ENCODE data around the gene IP6K2. TPM values are rescaled to one million over a fixed set of nuclear protein-coding genes. Genes with fewer than 3 reads are reported as not detected.

The IP6K2 gene
- total RNA-seq, 2 experiments from 2014 or later = 97.2 to 121 TPM

DNA sequence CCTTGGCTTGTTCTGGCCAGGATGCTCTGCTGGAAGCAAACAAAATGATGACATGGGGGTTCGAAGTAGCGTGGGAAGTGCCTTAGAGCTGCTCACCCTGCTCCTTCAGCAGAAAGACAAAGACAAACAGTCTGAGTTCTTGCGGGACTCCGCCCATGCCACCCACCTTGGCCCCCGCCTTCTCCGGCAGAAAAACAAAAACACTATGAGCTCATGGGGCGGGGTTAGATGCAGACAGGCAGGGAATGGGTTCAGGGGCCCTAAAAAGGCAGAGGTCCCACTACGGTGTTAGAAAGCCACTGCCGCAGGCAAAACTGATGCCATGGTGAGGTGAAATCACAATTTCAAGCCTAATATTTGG, 21.6 kb downstream of the IP6K2 start:
- Histone ChIP-seq H3K4me3 (ENCODE audit: low read length) (no peak overlapping the region), H3K27me3 (ENCODE audit: control insufficient read depth in 1 of 2, insufficient read depth in 2 of 2, low read length in 2 of 2) (no peaks in the 10 kb centered on the region), H3K9me3 (ENCODE audit: control insufficient read depth in 1 of 2, insufficient read depth in 1 of 2, low read length in 2 of 2) (no peaks in the 10 kb centered on the region), H3K36me3 (ENCODE audit: insufficient read depth, low read length) (peaks cover 72% of the 10 kb centered on the region), H3K4me1 (ENCODE audit: insufficient read depth, low read length) (peaks cover 14% of the 10 kb centered on the region), H3K27ac (ENCODE audit: low read depth in 1 of 2, low read length in 2 of 2) (no peak overlapping the region)
- ChIA-PET CTCF (no interaction called here), POLR2A (interaction anchor here (0.6 kb wide), 2 partner anchors 44 to 1000 kb away, joined by 3 read pairs; no protein-coding TSS in a partner anchor)
- Mint-ChIP-seq H3K4me1 (ENCODE audit: low read depth) (peaks cover 22% of the 10 kb centered on the region), H3K27me3 (no peaks in the 10 kb centered on the region), H3K4me3 (no peak overlapping the region), H3K36me3 (ENCODE audit: low read depth) (peaks cover 76% of the 10 kb centered on the region), H3K27ac (no peak overlapping the region), H3K9me3 (no peaks in the 10 kb centered on the region)
- ATAC-seq (ENCODE audit: poor library complexity) (no peak), DNase-seq (peak in 1 of 14 experiments; percentile 23)
- intact Hi-C loops (cut with DNase I, micrococcal nuclease) = no loop called here
- no peak for TF ChIP-seq CTCF (IDR thresholded peaks at IDR 0.05)

DNA sequence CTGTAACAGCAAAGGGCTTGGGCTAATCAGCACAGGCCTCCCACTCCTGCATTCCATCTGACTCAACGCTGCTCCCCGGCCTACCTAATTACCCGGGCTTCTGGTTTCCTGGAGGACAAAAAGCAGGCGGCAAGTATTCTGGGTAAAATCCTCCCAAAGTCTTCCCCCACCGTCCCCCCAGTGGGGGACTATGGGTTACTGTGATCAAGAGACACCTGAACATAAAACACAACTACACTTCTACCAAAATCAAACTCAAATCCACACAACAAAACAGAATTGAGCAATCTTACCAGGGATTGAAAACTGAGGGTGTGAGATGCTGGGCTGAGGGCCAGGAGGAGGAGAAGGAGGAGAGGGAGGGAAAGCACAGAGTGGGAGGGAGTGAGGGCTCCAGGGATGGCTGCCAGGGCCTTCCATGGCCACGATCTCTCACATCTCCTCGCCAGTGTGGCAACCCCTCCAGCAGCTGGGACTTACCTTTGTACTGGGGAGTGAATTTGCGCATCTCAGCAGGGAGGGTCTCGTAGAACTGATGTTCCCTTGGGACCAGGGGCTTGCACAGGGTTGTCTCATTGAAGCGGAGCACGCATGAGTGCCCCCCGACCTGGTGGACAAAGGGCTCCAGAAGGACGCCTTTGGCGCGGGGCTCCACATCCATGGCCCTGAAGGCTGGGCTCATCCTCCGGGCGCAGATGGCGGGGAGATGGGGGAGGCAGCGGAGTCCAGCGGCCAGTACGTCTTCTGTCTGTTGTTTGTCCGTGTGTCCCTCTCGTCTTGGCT, 22.2 kb downstream of the IP6K2 start:
- ChIA-PET CTCF (no interaction called here), POLR2A (interaction anchor here (0.6 kb wide), 1 partner anchor 44 kb away, joined by 3 read pairs; no protein-coding TSS in a partner anchor)
- Histone ChIP-seq H3K36me3 (ENCODE audit: insufficient read depth, low read length) (peaks cover 76% of the 10 kb centered on the region), H3K9me3 (ENCODE audit: control insufficient read depth in 1 of 2, insufficient read depth in 1 of 2, low read length in 2 of 2) (no peaks in the 10 kb centered on the region), H3K27me3 (ENCODE audit: control insufficient read depth in 1 of 2, insufficient read depth in 2 of 2, low read length in 2 of 2) (no peaks in the 10 kb centered on the region), H3K27ac (ENCODE audit: low read depth in 1 of 2, low read length in 2 of 2) (no peak overlapping the region), H3K4me3 (ENCODE audit: low read length) (no peak overlapping the region), H3K4me1 (ENCODE audit: insufficient read depth, low read length) (peaks cover 14% of the 10 kb centered on the region)
- H3K36me3 Mint-ChIP-seq (ENCODE audit: low read depth) = peaks cover 75% of the 10 kb centered on the region
- no peaks in the 10 kb centered on the region for H3K9me3 Mint-ChIP-seq
- no peak overlapping the region for H3K27ac Mint-ChIP-seq
- peaks cover 17% of the 10 kb centered on the region for H3K4me1 Mint-ChIP-seq (ENCODE audit: low read depth)
- intact Hi-C loops (cut with DNase I, micrococcal nuclease) = no loop called here
- DNase-seq (no peak), ATAC-seq (ENCODE audit: poor library complexity) (no peak)
- no peaks in the 10 kb centered on the region for H3K27me3 Mint-ChIP-seq
- TF ChIP-seq CTCF (IDR thresholded peaks at IDR 0.05) = no peak
- H3K4me3 Mint-ChIP-seq = no peak overlapping the region

DNA sequence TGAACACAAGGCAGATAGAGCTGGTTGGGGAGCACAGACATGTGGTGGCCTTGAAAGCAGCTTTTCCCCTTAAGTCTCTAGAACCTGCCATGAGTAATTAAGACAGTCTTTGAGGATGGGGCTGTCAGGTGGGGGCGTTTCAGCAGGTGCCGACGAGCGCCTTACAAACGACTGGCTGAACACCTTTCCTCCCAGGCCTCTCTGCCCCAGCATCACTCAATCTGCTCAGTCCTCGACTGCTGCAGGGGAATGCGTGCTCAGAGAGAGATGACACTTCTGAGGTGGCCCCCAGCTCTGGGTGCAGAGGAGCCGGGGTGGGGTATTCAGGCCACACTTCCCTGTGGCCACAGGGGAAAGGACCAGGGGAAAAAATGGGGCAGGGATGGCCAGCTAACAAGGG, 23.2 kb downstream of the IP6K2 start:
- no peaks in the 10 kb centered on the region for H3K9me3 ChIP-seq (ENCODE audit: control insufficient read depth in 1 of 2, insufficient read depth in 1 of 2, low read length in 2 of 2)
- Mint-ChIP-seq H3K27me3 (no peaks in the 10 kb centered on the region), H3K27ac (no peak overlapping the region), H3K36me3 (ENCODE audit: low read depth) (peaks cover 73% of the 10 kb centered on the region), H3K4me3 (no peak overlapping the region), H3K9me3 (no peaks in the 10 kb centered on the region), H3K4me1 (ENCODE audit: low read depth) (peaks cover 11% of the 10 kb centered on the region)
- CTCF ChIA-PET = no interaction called here
- intact Hi-C loops (cut with DNase I, micrococcal nuclease) = no loop called here
- peaks cover 79% of the 10 kb centered on the region for H3K36me3 ChIP-seq (ENCODE audit: insufficient read depth, low read length)
- POLR2A ChIA-PET = interaction anchor here (0.5 kb wide), 1 partner anchor 13 kb away, joined by 4 read pairs; no protein-coding TSS in a partner anchor
- ATAC-seq (ENCODE audit: poor library complexity) (no peak), DNase-seq (no peak)
- no peak overlapping the region for H3K4me3 ChIP-seq (ENCODE audit: low read length)
- H3K4me1 ChIP-seq (ENCODE audit: insufficient read depth, low read length) = peaks cover 14% of the 10 kb centered on the region
- no peaks in the 10 kb centered on the region for H3K27me3 ChIP-seq (ENCODE audit: control insufficient read depth in 1 of 2, insufficient read depth in 2 of 2, low read length in 2 of 2)
- no peak overlapping the region for H3K27ac ChIP-seq (ENCODE audit: low read depth in 1 of 2, low read length in 2 of 2)
- no peak for TF ChIP-seq CTCF (IDR thresholded peaks at IDR 0.05)

All from CD4-positive, alpha-beta T cell (primary cell).